ENCODE measurements around the gene IL3. TPM values are rescaled to one million over a fixed set of nuclear protein-coding genes. Genes with fewer than 3 reads are reported as not detected.

The IL3 gene
- total RNA-seq, 4 donors from 2014 or later: not detected

DNA sequence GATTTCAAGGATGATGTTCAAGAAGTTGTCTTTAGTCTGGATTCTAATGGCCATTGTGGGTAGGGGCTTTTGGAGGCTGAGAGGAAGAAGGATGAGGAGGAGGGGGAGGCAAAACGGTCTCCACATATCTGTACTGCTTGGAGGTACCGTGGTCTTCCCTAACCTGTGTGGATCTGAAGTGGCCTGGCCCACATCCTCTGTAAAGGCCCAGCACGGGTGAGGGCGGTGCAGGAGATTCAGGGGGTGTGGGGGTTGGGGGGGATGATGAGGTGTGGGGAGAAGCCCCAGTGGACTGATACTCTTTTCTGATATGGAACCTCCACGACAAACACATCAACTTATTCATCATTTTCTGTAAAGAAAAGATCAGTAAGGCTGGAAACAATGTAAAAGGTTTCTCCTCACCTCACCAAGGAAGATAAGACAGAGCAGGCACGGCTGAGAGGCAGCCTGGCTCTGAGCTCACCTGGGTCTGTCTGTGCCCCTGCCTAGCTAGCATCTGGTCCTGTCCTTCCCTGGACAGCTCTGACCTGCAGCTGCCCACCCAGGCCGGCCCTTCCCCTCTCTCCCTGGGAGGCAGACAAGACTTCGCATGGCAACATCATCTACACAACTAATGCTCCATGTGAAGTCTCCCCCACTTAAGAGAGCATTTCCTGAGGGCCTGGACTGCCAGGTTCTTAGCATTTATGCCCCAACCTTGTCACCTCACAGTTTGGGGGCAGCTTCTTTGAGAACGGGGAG is 5.6 kb upstream of the IL3 start:
- DNase-seq: no peak

GRCh38 chr5:132055441-132055807 is 5.0 kb upstream of the IL3 start:
- DNase-seq: no peak
- H3K4me3 ChIP-seq: no peak overlapping the region
- H3K36me3 ChIP-seq: no peaks in the 10 kb centered on the region
- peaks cover 0 to 4% (median 0%) of the 10 kb centered on the region in 4 donors for H3K27me3 ChIP-seq
- H3K4me1 ChIP-seq: no peaks in the 10 kb centered on the region
- intact Hi-C loops (cut with DNase I): no loop called here
- no peaks in the 10 kb centered on the region for H3K9me3 ChIP-seq
- WGBS, 2 donors: 88 to 100% methylated on average over 1 of the region's 1 CpG
- TF ChIP-seq POLR2A (IDR thresholded peaks at IDR 0.05) (no peak), CTCF (IDR thresholded peaks at IDR 0.05) (no peak)
- H3K27ac ChIP-seq: no peak overlapping the region

More for the DNA sequence above, 5.6 kb upstream of the IL3 start:
- intact Hi-C loops (cut with DNase I): no loop called here
- Histone ChIP-seq H3K36me3 (no peaks in the 10 kb centered on the region), H3K4me3 (no peak overlapping the region), H3K4me1 (no peaks in the 10 kb centered on the region), H3K9me3 (no peaks in the 10 kb centered on the region), H3K27me3 (peaks cover 0 to 4% (median 0%) of the 10 kb centered on the region in 4 donors), H3K27ac (no peak overlapping the region)
- TF ChIP-seq POLR2A (IDR thresholded peaks at IDR 0.05) (no peak), CTCF (IDR thresholded peaks at IDR 0.05) (no peak)
- WGBS, 2 donors: 69 to 78% methylated on average over 5 to 7 of the region's 9 CpGs

DNA sequence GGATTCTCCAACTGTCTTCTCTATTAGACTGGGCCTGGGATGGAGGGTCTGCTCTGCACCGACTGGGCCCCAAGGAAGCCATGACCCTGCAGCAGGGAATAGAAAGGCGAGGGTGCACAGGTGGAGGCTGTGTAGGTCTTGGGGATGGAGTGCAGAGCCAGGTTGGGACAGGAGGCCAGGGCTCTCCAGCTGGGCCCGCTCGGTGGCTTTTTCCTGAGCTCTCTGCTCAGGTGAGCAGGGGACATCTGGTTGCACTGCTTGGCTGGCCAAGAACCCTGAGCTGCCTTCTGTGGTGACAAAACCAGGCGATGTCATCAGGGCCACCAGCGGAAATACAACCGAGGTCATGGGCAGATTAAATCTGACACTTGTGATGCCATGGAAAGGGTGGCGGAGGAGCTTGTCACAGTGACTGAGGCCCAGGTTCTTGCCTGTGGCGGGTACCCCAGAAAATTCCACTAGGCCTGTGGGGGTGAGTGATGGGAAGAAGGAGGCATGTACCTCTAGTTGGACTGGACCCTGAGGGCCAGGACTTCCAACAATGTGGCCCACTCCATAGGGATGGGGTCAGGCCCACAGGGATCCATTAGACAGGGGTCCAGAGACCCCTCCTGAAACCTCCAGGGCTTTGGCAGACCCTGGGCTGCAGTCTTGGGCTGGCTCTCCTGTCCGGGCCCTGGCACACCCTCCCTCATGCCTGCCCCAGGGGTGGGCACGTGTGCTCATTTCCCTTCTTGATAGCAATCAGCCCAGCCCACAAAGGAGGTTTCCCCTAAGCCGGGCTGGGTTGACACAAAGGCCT is 4.4 kb upstream of the IL3 start:
- Histone ChIP-seq H3K9me3 (no peaks in the 10 kb centered on the region), H3K27me3 (peaks cover 0 to 4% (median 0%) of the 10 kb centered on the region in 4 donors), H3K36me3 (no peaks in the 10 kb centered on the region), H3K4me3 (no peak overlapping the region), H3K4me1 (no peaks in the 10 kb centered on the region), H3K27ac (no peak overlapping the region)
- TF ChIP-seq CTCF (IDR thresholded peaks at IDR 0.05) (no peak), POLR2A (IDR thresholded peaks at IDR 0.05) (no peak)
- 84 to 94% methylated on average over 3 to 6 of the region's 12 CpGs for WGBS, 2 donors
- DNase-seq: no peak
- intact Hi-C loops (cut with DNase I): no loop called here

- Histone ChIP-seq H3K9me3 (no peaks in the 10 kb centered on the region), H3K27ac (no peak overlapping the region), H3K27me3 (no peaks in the 10 kb centered on the region), H3K4me3 (no peak overlapping the region), H3K36me3 (no peaks in the 10 kb centered on the region), H3K4me1 (no peaks in the 10 kb centered on the region)
- DNase-seq: no peak
- TF ChIP-seq CTCF (IDR thresholded peaks at IDR 0.05) (no peak), POLR2A (IDR thresholded peaks at IDR 0.05) (no peak)
- intact Hi-C loops (cut with DNase I): no loop called here
- WGBS, 2 donors: 77 to 88% methylated on average over 8 to 13 of the region's 14 CpGs
These were observed 3.6 kb upstream of the IL3 start for GRCh38 chr5:132056610-132057497.
